ENCODE measurements around the gene STAMBP.
A peak's percentile ranks its signal among the peaks of the same experiment; 100 is the strongest.
"Not testable (repeated sequence)": the region's sequence is repeated elsewhere in the genome, so short reads cannot be mapped to it uniquely, and the experiment has no call there.

STAMBP gene

GRCh38 chr2:73828818-73829570 is at the start of gene STAMBP:
Gene STAMBP (plus strand): TSS chr2:73828961. CDS start chr2:73830857, 1,896 bp downstream.
- peak within 1 kb of the TSS; percentile 97 to 99 for H3K9ac ChIP-seq (ENCODE audit: low read depth in 1 of 2, low read length in 2 of 2)
- H3K27me3 ChIP-seq (ENCODE audit: control insufficient read depth in 1 of 2, insufficient read depth in 2 of 2, low read length in 2 of 2): no peaks in the 10 kb centered on the region
- no peaks in the 10 kb centered on the region for H3K9me3 ChIP-seq (ENCODE audit: control insufficient read depth in 1 of 2, low read length in 2 of 2)
- H3K4me3 ChIP-seq (ENCODE audit: low read depth in 1 of 2, low read length in 2 of 2): peak within 1 kb of the TSS; percentile 97 to 98
- peak within 1 kb of the TSS; percentile 86 for H3K27ac ChIP-seq (ENCODE audit: low read depth, low read length)
- peaks cover 7 to 17% of the 10 kb centered on the region in 2 donors for H3K36me3 ChIP-seq (ENCODE audit: control insufficient read depth in 1 of 2, insufficient read depth in 2 of 2, low read length in 2 of 2)
- peaks cover 21 to 24% of the 10 kb centered on the region in 2 donors for H3K4me1 ChIP-seq (ENCODE audit: control insufficient read depth in 1 of 2, insufficient read depth in 2 of 2, low read length in 2 of 2)

- Histone ChIP-seq H3K4me1 (ENCODE audit: control insufficient read depth in 1 of 2, insufficient read depth in 2 of 2, low read length in 2 of 2) (peaks cover 11 to 13% of the 10 kb centered on the region in 2 donors), H3K4me3 (ENCODE audit: low read depth in 1 of 2, low read length in 2 of 2) (peak within 1 kb of the TSS; percentile 91 to 100), H3K27me3 (ENCODE audit: control insufficient read depth in 1 of 2, insufficient read depth in 2 of 2, low read length in 2 of 2) (no peaks in the 10 kb centered on the region), H3K27ac (ENCODE audit: low read depth, low read length) (peak within 1 kb of the TSS; percentile 68), H3K9ac (ENCODE audit: low read depth in 1 of 2, low read length in 2 of 2) (peak within 1 kb of the TSS; percentile 84 to 96), H3K9me3 (ENCODE audit: control insufficient read depth in 1 of 2, low read length in 2 of 2) (no peaks in the 10 kb centered on the region), H3K36me3 (ENCODE audit: control insufficient read depth in 1 of 2, insufficient read depth in 2 of 2, low read length in 2 of 2) (peaks cover 7 to 16% of the 10 kb centered on the region in 2 donors)
Observed at GRCh38 chr2:73779467-73780236, 49.1 kb upstream of the STAMBP start, which contains the start of gene DUSP11. Gene DUSP11 (minus strand): TSS chr2:73780103. CDS start chr2:73779974, 129 bp downstream.

DNA sequence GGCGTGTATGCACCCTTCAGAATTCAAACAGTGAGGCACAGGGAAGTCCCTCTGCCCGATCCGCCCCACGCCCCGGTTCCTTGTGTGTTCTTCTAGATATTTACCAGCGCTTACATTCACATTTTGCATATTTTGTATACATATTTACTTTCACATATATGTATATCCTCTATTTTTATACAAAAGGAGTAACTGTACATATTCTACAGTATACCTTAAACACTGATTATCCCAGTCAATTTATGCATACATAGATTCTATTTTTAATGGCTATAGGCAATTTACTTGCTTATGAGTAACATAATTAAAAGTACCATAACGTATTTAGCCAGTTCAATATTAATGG is 48.6 kb upstream of the STAMBP start:
- Histone ChIP-seq H3K4me1 (ENCODE audit: control insufficient read depth in 1 of 2, insufficient read depth in 2 of 2, low read length in 2 of 2) (peaks cover 11 to 13% of the 10 kb centered on the region in 2 donors), H3K36me3 (ENCODE audit: control insufficient read depth in 1 of 2, insufficient read depth in 2 of 2, low read length in 2 of 2) (peaks cover 5 to 11% of the 10 kb centered on the region in 2 donors), H3K9ac (ENCODE audit: low read depth in 1 of 2, low read length in 2 of 2) (no peak overlapping the region), H3K4me3 (ENCODE audit: low read depth in 1 of 2, low read length in 2 of 2) (peak overlapping the region; percentile 91 to 100), H3K27me3 (ENCODE audit: control insufficient read depth in 1 of 2, insufficient read depth in 2 of 2, low read length in 2 of 2) (no peaks in the 10 kb centered on the region), H3K27ac (ENCODE audit: low read depth, low read length) (no peak overlapping the region), H3K9me3 (ENCODE audit: control insufficient read depth in 1 of 2, low read length in 2 of 2) (no peaks in the 10 kb centered on the region)

GRCh38 chr2:73783402-73783801 is 45.4 kb upstream of the STAMBP start:
- not testable (repeated sequence) for H3K9me3 ChIP-seq (ENCODE audit: control insufficient read depth in 1 of 2, low read length in 2 of 2); H3K27me3 ChIP-seq (ENCODE audit: control insufficient read depth in 1 of 2, insufficient read depth in 2 of 2, low read length in 2 of 2); H3K9ac ChIP-seq (ENCODE audit: low read depth in 1 of 2, low read length in 2 of 2); H3K4me1 ChIP-seq (ENCODE audit: control insufficient read depth in 1 of 2, insufficient read depth in 2 of 2, low read length in 2 of 2); H3K36me3 ChIP-seq (ENCODE audit: control insufficient read depth in 1 of 2, insufficient read depth in 2 of 2, low read length in 2 of 2); H3K4me3 ChIP-seq (ENCODE audit: low read depth in 1 of 2, low read length in 2 of 2); H3K27ac ChIP-seq (ENCODE audit: low read depth, low read length)

- H3K27me3 ChIP-seq (ENCODE audit: control insufficient read depth in 1 of 2, insufficient read depth in 2 of 2, low read length in 2 of 2); H3K9me3 ChIP-seq (ENCODE audit: control insufficient read depth in 1 of 2, low read length in 2 of 2); H3K4me3 ChIP-seq (ENCODE audit: low read depth in 1 of 2, low read length in 2 of 2); H3K36me3 ChIP-seq (ENCODE audit: control insufficient read depth in 1 of 2, insufficient read depth in 2 of 2, low read length in 2 of 2); H3K27ac ChIP-seq (ENCODE audit: low read depth, low read length); H3K4me1 ChIP-seq (ENCODE audit: control insufficient read depth in 1 of 2, insufficient read depth in 2 of 2, low read length in 2 of 2); H3K9ac ChIP-seq (ENCODE audit: low read depth in 1 of 2, low read length in 2 of 2): not testable (repeated sequence)
Observed at GRCh38 chr2:73783883-73784282, 44.9 kb upstream of the STAMBP start, which contains the start of gene C2orf78. Gene C2orf78 (plus strand): TSS chr2:73784183. CDS start chr2:73784310, 127 bp downstream.

DNA sequence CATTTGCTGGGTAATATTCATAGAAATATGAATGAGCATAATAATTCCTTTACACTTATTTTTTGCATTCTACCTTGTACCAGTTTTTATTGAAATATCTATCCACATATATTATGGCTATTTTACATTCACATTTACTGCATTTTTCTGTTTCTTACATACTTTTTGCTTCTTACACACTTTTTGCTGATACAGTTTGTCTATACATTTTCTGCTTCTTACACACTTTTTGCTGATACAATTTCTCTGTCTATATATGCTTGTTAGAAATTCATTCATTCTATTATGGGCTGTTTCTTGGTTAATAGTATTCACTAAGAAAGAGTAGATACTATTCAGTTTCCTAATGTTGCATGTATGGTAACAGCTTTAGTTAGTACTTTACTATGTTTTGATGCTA is 16.9 kb upstream of the STAMBP start:
- Histone ChIP-seq H3K27me3 (ENCODE audit: control insufficient read depth in 1 of 2, insufficient read depth in 2 of 2, low read length in 2 of 2) (peaks cover 0 to 3% of the 10 kb centered on the region in 2 donors), H3K36me3 (ENCODE audit: control insufficient read depth in 1 of 2, insufficient read depth in 2 of 2, low read length in 2 of 2) (no peaks in the 10 kb centered on the region), H3K27ac (ENCODE audit: low read depth, low read length) (no peak overlapping the region), H3K4me3 (ENCODE audit: low read depth in 1 of 2, low read length in 2 of 2) (no peak overlapping the region), H3K4me1 (ENCODE audit: control insufficient read depth in 1 of 2, insufficient read depth in 2 of 2, low read length in 2 of 2) (no peaks in the 10 kb centered on the region), H3K9me3 (ENCODE audit: control insufficient read depth in 1 of 2, low read length in 2 of 2) (no peaks in the 10 kb centered on the region), H3K9ac (ENCODE audit: low read depth in 1 of 2, low read length in 2 of 2) (no peak overlapping the region)

DNA sequence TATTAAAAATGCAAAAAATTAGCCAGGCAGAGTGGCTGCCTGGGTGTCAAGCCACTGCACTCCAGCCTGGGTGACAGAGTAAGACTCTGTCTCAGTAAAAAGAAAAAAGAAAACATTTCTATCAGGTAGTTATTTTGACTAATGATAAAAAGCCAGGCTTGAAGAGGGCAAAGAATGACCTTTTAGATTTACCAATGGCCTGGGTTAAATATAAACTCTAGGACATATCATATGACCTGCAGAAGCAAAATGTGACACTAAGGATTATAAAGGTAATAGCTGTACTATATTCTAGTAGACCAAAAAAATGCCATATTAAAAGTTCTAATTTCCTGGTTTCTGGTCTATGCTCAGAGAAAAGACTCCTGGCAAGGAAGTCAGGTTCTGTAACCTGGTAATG is 16.1 kb upstream of the STAMBP start:
- Histone ChIP-seq H3K9ac (ENCODE audit: low read depth in 1 of 2, low read length in 2 of 2) (no peak overlapping the region), H3K27ac (ENCODE audit: low read depth, low read length) (no peak overlapping the region), H3K9me3 (ENCODE audit: control insufficient read depth in 1 of 2, low read length in 2 of 2) (no peaks in the 10 kb centered on the region), H3K4me3 (ENCODE audit: low read depth in 1 of 2, low read length in 2 of 2) (no peak overlapping the region), H3K27me3 (ENCODE audit: control insufficient read depth in 1 of 2, insufficient read depth in 2 of 2, low read length in 2 of 2) (peaks cover 0 to 3% of the 10 kb centered on the region in 2 donors), H3K36me3 (ENCODE audit: control insufficient read depth in 1 of 2, insufficient read depth in 2 of 2, low read length in 2 of 2) (no peaks in the 10 kb centered on the region), H3K4me1 (ENCODE audit: control insufficient read depth in 1 of 2, insufficient read depth in 2 of 2, low read length in 2 of 2) (no peaks in the 10 kb centered on the region)

DNA sequence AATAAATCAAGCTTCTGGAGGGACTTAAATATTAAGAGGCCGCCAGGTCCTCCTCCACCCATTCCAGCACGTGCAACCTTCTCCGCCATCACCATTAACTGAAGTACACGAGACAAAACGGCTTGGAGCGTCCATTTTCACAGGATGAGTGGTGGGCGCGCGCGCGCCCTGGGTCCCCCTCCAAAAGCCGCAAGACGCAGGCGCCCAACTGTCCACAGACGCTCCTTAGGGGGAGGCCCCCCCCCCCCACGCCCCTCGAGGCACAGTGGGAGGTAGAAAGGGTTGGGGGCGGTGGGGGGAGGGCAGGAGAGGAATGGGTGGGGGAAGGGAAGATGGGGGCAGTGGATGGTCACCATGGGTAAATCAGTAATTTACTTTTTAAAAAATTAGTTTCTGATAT is 10.5 kb upstream of the STAMBP start:
- no peaks in the 10 kb centered on the region for H3K36me3 ChIP-seq (ENCODE audit: control insufficient read depth in 1 of 2, insufficient read depth in 2 of 2, low read length in 2 of 2)
- no peak overlapping the region for H3K4me3 ChIP-seq (ENCODE audit: low read depth in 1 of 2, low read length in 2 of 2)
- H3K27me3 ChIP-seq (ENCODE audit: control insufficient read depth in 1 of 2, insufficient read depth in 2 of 2, low read length in 2 of 2): peaks cover 0 to 3% of the 10 kb centered on the region in 2 donors
- H3K9me3 ChIP-seq (ENCODE audit: control insufficient read depth in 1 of 2, low read length in 2 of 2): no peaks in the 10 kb centered on the region
- peaks cover 0 to 5% of the 10 kb centered on the region in 2 donors for H3K4me1 ChIP-seq (ENCODE audit: control insufficient read depth in 1 of 2, insufficient read depth in 2 of 2, low read length in 2 of 2)
- H3K9ac ChIP-seq (ENCODE audit: low read depth in 1 of 2, low read length in 2 of 2): no peak overlapping the region
- H3K27ac ChIP-seq (ENCODE audit: low read depth, low read length): no peak overlapping the region

DNA sequence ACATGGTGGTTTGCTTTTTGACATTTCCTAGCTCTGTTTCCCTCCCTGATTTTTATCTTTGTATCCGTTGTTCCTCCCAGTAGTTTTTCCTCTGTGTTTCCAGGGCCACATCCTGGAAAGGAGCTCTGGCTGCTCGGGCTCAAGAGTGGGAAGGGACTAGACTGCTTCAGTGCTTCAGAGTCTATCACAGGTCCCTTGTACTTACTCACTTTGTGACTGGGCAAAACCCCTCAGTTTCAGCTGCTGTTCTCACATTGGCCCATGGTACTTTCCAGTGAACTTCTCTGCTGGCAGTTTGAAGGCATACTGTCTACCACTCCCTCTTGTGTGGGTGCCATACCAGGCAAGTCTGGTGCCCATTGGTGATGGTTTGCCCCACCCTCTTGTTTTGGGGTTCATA is 7.5 kb upstream of the STAMBP start:
- Histone ChIP-seq H3K27me3 (ENCODE audit: control insufficient read depth in 1 of 2, insufficient read depth in 2 of 2, low read length in 2 of 2) (no peaks in the 10 kb centered on the region), H3K4me1 (ENCODE audit: control insufficient read depth in 1 of 2, insufficient read depth in 2 of 2, low read length in 2 of 2) (peaks cover 0 to 9% of the 10 kb centered on the region in 2 donors), H3K9me3 (ENCODE audit: control insufficient read depth in 1 of 2, low read length in 2 of 2) (no peaks in the 10 kb centered on the region), H3K4me3 (ENCODE audit: low read depth in 1 of 2, low read length in 2 of 2) (no peak overlapping the region), H3K27ac (ENCODE audit: low read depth, low read length) (no peak overlapping the region), H3K9ac (ENCODE audit: low read depth in 1 of 2, low read length in 2 of 2) (no peak overlapping the region), H3K36me3 (ENCODE audit: control insufficient read depth in 1 of 2, insufficient read depth in 2 of 2, low read length in 2 of 2) (no peaks in the 10 kb centered on the region)

- Histone ChIP-seq H3K9ac (ENCODE audit: low read depth in 1 of 2, low read length in 2 of 2) (no peak overlapping the region), H3K27me3 (ENCODE audit: control insufficient read depth in 1 of 2, insufficient read depth in 2 of 2, low read length in 2 of 2) (no peaks in the 10 kb centered on the region), H3K9me3 (ENCODE audit: control insufficient read depth in 1 of 2, low read length in 2 of 2) (no peaks in the 10 kb centered on the region), H3K27ac (ENCODE audit: low read depth, low read length) (no peak overlapping the region), H3K36me3 (ENCODE audit: control insufficient read depth in 1 of 2, insufficient read depth in 2 of 2, low read length in 2 of 2) (no peaks in the 10 kb centered on the region), H3K4me3 (ENCODE audit: low read depth in 1 of 2, low read length in 2 of 2) (no peak overlapping the region), H3K4me1 (ENCODE audit: control insufficient read depth in 1 of 2, insufficient read depth in 2 of 2, low read length in 2 of 2) (peaks cover 0 to 9% of the 10 kb centered on the region in 2 donors)
Observed at GRCh38 chr2:73821669-73822068, 7.1 kb upstream of the STAMBP start.
